ENCODE measurements around the gene DENND5A.

Gene DENND5A

GRCh38 chr11:9169595-9170295 is 95.4 kb downstream of the DENND5A start:
- TF ChIP-seq FOXP2 (optimal IDR thresholded peaks at IDR 0.05; ENCODE audit: borderline replicate concordance, extremely low read depth, extremely low read length, insufficient read depth) (no peak), REST (IDR thresholded peaks at IDR 0.05; ENCODE audit: insufficient read depth in 1 of 2, low read depth in 2 of 2, low read length in 2 of 2) (no peak), TAF1 (IDR thresholded peaks at IDR 0.05; ENCODE audit: borderline replicate concordance, insufficient read depth, low read length) (no peak)

- TF ChIP-seq FOXP2 (optimal IDR thresholded peaks at IDR 0.05; ENCODE audit: borderline replicate concordance, extremely low read depth, extremely low read length, insufficient read depth): no peak
- no peak for TF ChIP-seq POLR2AphosphoS5 (IDR thresholded peaks at IDR 0.05; ENCODE audit: low read depth, low read length)
- TF ChIP-seq SIN3A (IDR thresholded peaks at IDR 0.05; ENCODE audit: borderline replicate concordance, insufficient read depth, low read length): no peak
- TF ChIP-seq REST (IDR thresholded peaks at IDR 0.05; ENCODE audit: insufficient read depth in 1 of 2, low read depth in 2 of 2, low read length in 2 of 2): no peak
- no peak for TF ChIP-seq TAF1 (IDR thresholded peaks at IDR 0.05; ENCODE audit: borderline replicate concordance, insufficient read depth, low read length)
Observed at GRCh38 chr11:9160166-9160565, 105.0 kb downstream of the DENND5A start.

GRCh38 chr11:9158898-9159391 is 106.2 kb downstream of the DENND5A start:
- no peak for TF ChIP-seq TAF1 (IDR thresholded peaks at IDR 0.05; ENCODE audit: borderline replicate concordance, insufficient read depth, low read length)
- TF ChIP-seq SIN3A (IDR thresholded peaks at IDR 0.05; ENCODE audit: borderline replicate concordance, insufficient read depth, low read length): no peak
- no peak for TF ChIP-seq REST (IDR thresholded peaks at IDR 0.05; ENCODE audit: insufficient read depth in 1 of 2, low read depth in 2 of 2, low read length in 2 of 2)
- no peak for TF ChIP-seq POLR2AphosphoS5 (IDR thresholded peaks at IDR 0.05; ENCODE audit: low read depth, low read length)
- TF ChIP-seq FOXP2 (optimal IDR thresholded peaks at IDR 0.05; ENCODE audit: borderline replicate concordance, extremely low read depth, extremely low read length, insufficient read depth): no peak

- TF ChIP-seq POLR2AphosphoS5 (IDR thresholded peaks at IDR 0.05; ENCODE audit: low read depth, low read length): no peak
- TF ChIP-seq SIN3A (IDR thresholded peaks at IDR 0.05; ENCODE audit: borderline replicate concordance, insufficient read depth, low read length): no peak
- TF ChIP-seq TAF1 (IDR thresholded peaks at IDR 0.05; ENCODE audit: borderline replicate concordance, insufficient read depth, low read length): no peak
Observed at GRCh38 chr11:9155930-9156329, 109.2 kb downstream of the DENND5A start.

- TF ChIP-seq SIN3A (IDR thresholded peaks at IDR 0.05; ENCODE audit: borderline replicate concordance, insufficient read depth, low read length) (no peak), FOXP2 (optimal IDR thresholded peaks at IDR 0.05; ENCODE audit: borderline replicate concordance, extremely low read depth, extremely low read length, insufficient read depth) (no peak), TAF1 (IDR thresholded peaks at IDR 0.05; ENCODE audit: borderline replicate concordance, insufficient read depth, low read length) (no peak), POLR2AphosphoS5 (IDR thresholded peaks at IDR 0.05; ENCODE audit: low read depth, low read length) (no peak), REST (IDR thresholded peaks at IDR 0.05; ENCODE audit: insufficient read depth in 1 of 2, low read depth in 2 of 2, low read length in 2 of 2) (no peak)
Observed at GRCh38 chr11:9153651-9154050, 111.5 kb downstream of the DENND5A start.

Measured in PFSK-1 (cell line).